HUDEP-2 (cell line): ENCODE results near the gene CTAGE9.

Experiments used
- DNase-seq, 76 experiments: peaks; one replicate each; lab custom pipeline; 2025; ENCODE audit not compliant: unreplicated experiment in 76 of 76; lab: John Stamatoyannopoulos, UW

The CTAGE9 gene

DNA sequence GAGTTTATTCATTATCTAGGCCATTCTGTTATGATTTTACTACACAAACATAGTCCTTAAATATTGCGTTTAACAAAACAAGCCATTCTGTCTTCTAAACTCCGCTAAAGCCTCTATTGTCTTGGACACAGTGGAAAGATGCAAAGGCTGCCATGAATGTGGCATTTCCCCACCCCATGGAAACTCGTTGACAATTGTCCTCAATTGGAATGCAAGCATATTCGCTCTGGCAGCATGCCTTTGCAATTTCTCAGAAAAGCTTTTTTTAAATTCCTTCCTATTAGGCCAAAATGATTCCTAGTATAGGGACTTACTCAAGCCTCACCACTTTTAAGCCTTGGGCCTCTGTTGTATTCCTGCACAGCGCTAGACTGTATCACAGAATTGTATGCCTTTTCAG, 32.4 kb downstream of the CTAGE9 start:
- no peak for DNase-seq

DNA sequence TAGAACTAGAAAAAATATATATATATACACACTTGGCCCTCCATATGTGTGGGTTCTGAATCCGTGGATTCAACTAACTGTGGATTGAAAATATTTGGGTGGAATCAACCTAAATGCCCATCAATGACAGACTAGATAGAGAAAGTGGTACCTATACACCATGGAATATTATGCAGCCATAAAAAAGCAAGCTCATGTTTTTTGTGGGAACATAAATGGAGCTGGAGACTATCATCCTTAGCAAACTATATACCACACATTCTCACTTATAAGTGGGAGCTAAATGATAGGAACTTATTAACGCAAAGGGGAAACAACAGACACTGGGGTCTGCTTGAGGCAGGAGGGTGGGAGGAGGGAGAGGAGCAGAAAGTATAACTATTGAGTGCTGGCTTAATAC, 37.6 kb downstream of the CTAGE9 start:
- no peak for DNase-seq

DNA sequence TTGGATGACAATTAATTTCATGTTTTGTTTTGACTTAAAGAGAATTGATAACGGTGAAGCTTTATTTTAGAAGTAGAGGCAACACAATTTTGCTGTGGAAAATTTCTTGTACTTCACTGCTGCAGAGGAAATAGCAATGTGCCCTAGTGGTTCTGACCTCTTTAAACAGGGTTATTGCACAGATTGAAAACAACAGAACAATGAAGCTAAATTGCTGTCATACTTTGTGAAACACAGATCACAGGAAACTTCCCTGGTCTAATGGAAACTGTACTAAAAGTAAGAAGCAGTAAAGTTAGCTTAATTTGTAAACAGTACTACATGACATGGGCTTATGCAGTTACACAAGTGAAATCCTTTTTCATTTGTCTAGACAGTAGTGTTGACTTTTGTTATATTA, 40.9 kb downstream of the CTAGE9 start:
- DNase-seq, result no peak

GRCh38 chr6:131663578-131664165, 47.1 kb downstream of the CTAGE9 start:
- no peak for DNase-seq

GRCh38 chr6:131660195-131660594, 50.6 kb downstream of the CTAGE9 start:
- peak in 6 of 76 experiments; percentile 22 to 49 (median 28) for DNase-seq
